Activated CD8-positive, alpha-beta memory T cell treated with anti-CD3 and anti-CD28 coated beads, Interleukin-2, amount 50 U/mL, for 24 hours (primary cell): ENCODE results near the gene RHO.

Experiments
- DNase-seq: peaks from one replicate; pipeline ENCODE4 v3.0.0-alpha.2; 2020; ENCODE audit errors: extremely low read depth

RHO gene

GRCh38 chr3:129519896-129520715 is 8.3 kb upstream of the RHO start:
- no peak for DNase-seq

- DNase-seq = no peak
Observed at GRCh38 chr3:129520960-129521359, 7.5 kb upstream of the RHO start.

- no peak for DNase-seq
Observed at GRCh38 chr3:129521611-129522010, 6.8 kb upstream of the RHO start.

DNA sequence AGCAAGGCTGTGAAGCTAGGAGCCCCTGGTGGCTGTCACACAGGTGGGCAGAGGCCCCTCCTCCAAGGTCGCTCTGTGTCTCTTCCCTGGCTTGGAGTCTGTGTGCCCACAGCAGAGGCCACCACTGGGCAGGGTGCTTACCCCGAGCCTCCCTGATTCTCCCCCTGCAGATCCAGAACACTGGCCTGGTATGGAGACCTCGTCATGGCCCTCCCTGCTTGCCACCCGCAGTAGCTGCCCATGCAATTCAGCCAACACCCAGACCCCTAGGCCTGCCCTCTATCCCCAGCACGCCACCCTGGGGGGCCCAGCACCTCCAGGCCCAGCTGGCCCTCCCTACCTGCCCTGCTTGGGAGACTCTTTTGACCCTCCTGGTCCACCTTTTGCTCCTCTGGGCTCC is 5.5 kb upstream of the RHO start:
- DNase-seq = no peak

DNA sequence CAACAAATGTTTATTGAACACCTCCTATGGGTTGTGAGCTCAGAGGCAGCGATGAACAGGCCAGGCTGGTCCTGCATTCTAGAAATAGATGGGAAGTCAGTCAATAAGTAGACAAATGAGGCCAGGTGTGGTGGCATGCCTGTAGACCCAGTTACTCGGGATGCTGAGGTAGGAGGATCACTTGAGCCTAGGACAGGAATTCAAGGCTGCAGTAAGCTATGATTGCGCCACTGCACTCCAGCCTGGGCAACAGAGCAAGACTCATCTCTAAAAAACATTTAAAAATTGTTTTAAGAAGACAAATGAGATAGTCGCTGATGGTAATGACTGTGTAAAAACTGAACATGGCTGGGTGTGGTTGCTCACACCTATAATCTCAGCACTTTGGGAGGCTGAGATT is 4.4 kb upstream of the RHO start:
- no peak for DNase-seq

DNA sequence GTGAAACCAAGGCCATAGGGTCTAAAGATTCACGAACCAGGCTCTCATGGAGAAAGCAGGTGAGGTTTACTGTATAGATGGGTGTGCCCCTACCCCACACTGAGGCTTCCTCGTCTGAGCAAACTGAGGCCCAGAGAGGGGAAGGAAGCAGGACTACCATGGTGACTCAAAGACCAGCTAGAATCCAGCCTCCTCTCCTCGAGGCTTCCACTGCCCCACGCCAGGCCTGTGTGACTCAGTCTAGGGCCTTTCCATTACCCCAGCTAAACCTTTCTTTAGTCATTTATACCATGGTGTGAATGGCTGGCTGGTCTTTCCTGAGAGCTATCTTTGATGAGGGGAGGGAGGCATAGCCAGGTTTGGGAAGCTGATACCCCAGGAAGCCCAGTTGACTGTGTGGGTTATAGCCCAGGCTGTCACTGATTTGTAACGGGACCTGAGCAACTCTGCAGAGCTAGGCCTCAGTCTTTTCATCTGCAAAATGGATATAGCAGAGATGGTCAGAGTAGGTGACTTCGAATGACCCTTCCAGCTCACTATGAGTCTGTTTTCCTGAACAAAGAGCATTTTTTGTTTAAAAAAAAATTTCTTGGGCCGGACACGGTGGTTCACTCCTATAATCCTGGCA is 3.0 kb upstream of the RHO start:
- no peak for DNase-seq

DNA sequence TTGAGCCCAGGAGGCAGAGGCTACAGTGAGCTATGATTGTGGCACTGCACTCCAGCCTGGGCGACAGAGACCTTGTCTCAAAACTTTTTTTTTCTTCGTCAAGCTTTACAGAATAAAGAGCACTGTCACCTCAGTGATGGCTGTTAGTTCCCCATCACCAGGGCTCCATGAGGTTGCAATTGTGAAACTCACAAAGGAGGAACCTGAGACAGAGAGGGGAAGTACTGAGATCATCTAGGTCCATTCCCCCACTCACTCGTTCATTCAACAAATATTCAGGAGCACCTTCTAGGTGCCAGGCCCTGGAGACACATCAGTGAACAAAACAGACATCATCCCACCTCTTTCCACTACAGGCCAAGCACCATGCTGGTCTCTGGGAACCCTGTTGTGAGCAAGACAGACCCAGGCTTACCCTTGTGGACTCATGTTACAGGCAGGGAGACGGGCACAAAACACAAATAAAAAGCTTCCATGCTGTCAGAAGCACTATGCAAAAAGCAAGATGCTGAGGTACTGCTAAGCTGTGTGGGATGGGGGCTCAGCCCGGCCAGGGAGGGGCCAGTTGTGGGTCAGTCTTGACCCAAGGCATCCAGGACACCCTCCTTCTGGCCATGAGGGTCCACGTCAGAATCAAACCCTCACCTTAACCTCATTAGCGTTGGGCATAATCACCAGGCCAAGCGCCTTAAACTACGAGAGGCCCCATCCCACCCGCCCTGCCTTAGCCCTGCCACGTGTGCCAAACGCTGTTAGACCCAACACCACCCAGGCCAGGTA is 2.1 kb upstream of the RHO start:
- no peak for DNase-seq

DNA sequence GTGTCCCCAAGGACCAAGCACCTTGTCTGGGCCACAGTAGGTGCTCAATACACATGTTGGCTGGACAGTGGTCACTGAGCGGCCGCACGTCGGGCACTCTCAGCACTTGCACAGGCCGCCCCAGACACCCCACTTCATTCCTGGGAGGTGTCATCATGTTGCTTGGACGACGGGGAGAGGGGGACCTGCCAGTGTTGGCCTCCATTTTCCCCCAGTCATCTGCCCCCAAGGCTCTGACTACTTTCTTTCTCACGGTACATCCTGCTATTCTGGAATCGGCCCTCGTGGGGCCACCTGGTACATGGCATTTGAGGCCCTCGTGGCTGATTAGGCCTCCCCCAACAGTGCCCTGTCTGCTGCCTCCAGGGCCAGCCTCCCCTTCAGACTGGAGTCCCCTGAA is 1.2 kb upstream of the RHO start:
- DNase-seq = no peak

GRCh38 chr3:129529436-129530210 is 1.2 kb downstream of the RHO start:
- no peak for DNase-seq

DNA sequence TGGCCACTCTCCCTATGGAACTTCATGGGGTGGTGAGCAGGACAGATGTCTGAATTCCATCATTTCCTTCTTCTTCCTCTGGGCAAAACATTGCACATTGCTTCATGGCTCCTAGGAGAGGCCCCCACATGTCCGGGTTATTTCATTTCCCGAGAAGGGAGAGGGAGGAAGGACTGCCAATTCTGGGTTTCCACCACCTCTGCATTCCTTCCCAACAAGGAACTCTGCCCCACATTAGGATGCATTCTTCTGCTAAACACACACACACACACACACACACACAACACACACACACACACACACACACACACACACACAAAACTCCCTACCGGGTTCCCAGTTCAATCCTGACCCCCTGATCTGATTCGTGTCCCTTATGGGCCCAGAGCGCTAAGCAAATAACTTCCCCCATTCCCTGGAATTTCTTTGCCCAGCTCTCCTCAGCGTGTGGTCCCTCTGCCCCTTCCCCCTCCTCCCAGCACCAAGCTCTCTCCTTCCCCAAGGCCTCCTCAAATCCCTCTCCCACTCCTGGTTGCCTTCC is 1.9 kb downstream of the RHO start:
- DNase-seq = no peak

DNA sequence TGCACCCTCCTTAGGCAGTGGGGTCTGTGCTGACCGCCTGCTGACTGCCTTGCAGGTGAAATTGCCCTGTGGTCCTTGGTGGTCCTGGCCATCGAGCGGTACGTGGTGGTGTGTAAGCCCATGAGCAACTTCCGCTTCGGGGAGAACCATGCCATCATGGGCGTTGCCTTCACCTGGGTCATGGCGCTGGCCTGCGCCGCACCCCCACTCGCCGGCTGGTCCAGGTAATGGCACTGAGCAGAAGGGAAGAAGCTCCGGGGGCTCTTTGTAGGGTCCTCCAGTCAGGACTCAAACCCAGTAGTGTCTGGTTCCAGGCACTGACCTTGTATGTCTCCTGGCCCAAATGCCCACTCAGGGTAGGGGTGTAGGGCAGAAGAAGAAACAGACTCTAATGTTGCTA is 2.4 kb downstream of the RHO start:
- no peak for DNase-seq

DNA sequence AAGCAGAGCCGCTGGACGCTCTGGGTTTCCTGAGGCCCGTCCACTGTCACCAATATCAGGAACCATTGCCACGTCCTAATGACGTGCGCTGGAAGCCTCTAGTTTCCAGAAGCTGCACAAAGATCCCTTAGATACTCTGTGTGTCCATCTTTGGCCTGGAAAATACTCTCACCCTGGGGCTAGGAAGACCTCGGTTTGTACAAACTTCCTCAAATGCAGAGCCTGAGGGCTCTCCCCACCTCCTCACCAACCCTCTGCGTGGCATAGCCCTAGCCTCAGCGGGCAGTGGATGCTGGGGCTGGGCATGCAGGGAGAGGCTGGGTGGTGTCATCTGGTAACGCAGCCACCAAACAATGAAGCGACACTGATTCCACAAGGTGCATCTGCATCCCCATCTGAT is 3.3 kb downstream of the RHO start:
- DNase-seq = no peak

DNA sequence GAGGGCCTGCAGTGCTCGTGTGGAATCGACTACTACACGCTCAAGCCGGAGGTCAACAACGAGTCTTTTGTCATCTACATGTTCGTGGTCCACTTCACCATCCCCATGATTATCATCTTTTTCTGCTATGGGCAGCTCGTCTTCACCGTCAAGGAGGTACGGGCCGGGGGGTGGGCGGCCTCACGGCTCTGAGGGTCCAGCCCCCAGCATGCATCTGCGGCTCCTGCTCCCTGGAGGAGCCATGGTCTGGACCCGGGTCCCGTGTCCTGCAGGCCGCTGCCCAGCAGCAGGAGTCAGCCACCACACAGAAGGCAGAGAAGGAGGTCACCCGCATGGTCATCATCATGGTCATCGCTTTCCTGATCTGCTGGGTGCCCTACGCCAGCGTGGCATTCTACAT is 3.8 kb downstream of the RHO start:
- DNase-seq = no peak

- DNase-seq = no peak
Observed at GRCh38 chr3:129533406-129533805, 5.0 kb downstream of the RHO start.

DNA sequence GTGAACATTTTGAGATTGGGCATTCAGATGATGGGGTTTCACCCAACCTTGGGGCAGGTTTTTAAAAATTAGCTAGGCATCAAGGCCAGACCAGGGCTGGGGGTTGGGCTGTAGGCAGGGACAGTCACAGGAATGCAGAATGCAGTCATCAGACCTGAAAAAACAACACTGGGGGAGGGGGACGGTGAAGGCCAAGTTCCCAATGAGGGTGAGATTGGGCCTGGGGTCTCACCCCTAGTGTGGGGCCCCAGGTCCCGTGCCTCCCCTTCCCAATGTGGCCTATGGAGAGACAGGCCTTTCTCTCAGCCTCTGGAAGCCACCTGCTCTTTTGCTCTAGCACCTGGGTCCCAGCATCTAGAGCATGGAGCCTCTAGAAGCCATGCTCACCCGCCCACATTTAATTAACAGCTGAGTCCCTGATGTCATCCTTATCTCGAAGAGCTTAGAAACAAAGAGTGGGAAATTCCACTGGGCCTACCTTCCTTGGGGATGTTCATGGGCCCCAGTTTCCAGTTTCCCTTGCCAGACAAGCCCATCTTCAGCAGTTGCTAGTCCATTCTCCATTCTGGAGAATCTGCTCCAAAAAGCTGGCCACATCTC is 6.1 kb downstream of the RHO start:
- no peak for DNase-seq

GRCh38 chr3:129535075-129535474 is 6.6 kb downstream of the RHO start:
- no peak for DNase-seq

DNA sequence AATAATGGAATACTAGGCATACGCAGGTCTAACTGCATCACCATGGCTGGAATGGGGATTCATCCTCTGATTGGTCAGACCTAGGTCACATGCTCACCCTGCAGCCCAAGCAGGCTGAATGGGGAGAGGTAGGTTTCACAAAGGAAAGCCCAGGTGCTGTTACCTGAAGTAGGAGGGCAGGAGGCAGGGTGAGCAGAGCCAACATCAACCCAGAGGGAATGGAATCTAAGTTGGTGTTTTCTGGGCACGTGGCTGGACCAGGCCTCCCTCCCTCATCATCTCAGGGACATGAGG is 7.9 kb downstream of the RHO start:
- DNase-seq = no peak

DNA sequence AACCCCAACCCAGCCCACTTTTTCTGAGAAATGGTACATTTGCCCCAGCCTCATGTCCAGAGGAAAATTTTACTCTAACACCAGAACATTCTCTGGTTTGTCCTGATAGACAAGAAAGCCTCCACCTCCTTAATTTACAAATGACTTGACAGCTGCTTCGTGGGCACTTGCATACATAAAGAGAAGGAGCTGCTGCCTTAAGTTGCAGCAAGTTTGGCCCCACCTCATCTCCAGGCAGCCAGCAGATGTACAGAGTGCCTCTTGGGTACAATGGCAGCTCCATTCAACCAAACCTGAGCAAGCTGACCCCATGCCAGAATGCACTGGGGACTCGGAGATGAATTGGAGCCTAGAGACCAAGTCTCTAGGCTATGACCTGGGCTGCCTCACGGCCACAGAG is 8.4 kb downstream of the RHO start:
- DNase-seq = no peak

DNA sequence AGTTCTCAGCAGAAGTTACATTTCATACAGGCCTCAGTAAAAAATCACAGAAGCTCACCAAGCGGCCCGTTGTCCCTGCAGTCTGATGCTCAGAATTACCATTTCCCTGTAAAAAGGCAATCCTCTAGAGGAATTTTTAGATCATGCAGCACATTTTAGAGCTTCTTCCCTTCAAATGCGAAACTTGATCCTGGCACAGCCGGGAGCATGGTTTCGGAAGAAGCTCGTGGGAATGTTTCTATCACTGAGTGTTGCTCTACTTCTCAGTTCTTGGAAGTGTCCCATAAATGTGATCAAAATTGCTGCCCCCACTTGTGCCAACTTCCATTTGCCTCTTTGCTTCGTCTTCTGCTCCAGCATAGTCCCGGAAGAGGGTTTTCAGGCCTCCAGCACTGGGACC is 10.8 kb downstream of the RHO start:
- no peak for DNase-seq

DNA sequence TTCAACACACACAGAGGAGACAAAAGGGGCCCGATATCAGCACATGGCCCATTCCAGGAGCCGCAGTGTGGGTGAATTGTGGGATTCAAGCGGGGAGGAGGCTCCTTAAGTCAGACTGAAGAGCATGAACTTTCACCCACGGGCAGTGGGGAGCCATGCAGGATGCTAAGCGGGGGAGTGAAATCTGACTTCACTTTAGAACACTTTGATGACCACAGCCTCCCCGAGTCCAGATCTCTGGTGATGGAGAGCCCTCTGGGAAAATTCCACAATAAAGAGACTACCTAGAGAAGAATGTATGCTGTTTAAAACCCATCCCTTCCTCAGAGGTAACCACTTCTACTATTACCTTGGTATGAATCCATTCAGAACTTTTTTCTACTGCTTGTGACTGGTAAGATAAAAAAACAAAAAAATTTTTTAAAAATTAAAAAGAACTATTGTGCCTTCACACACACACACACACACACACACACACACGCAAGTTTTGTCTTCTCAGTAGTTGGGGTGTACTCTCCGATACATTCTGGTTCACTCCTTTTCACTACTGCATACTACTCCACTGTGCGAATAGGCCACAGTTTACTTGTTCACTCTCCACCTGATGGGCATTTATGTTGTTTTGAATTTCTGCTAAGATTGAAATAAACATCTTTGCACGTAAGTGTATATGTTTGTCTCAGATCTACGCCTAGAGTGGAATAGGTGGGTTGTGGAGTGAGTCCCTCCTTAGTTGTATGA is 12.5 kb downstream of the RHO start:
- DNase-seq = no peak

GRCh38 chr3:129542747-129543146 is 14.3 kb downstream of the RHO start:
- no peak for DNase-seq
